ENCODE data around the gene TOX3. TPM values are rescaled to one million over a fixed set of nuclear protein-coding genes. Genes with fewer than 3 reads are reported as not detected.

The TOX3 gene
- total and polyA plus RNA-seq, 2 experiments from 2014 or later = 9.8 to 15.6 TPM

- H3F3A ChIP-seq (replicated peaks; ENCODE audit: low read depth) = no peaks in the 10 kb centered on the region
- no peak overlapping the region for H3K27ac Mint-ChIP-seq
Measured at GRCh38 chr16:52568495-52568894, 21.6 kb upstream of the TOX3 start.

More at GRCh38 chr16:52568495-52568894, 21.6 kb upstream of the TOX3 start:
- H3K9me3 Mint-ChIP-seq = peaks cover 8% of the 10 kb centered on the region; the same call in 1 of the 3 replicates
- H2AFZ ChIP-seq = no peak overlapping the region
- H3K4me1 ChIP-seq (ENCODE audit: insufficient read depth) = peaks cover 14% of the 10 kb centered on the region
- H3K79me2 ChIP-seq (replicated peaks; ENCODE audit: insufficient read depth) = no peaks in the 10 kb centered on the region
- TF ChIP-seq ZNF462 (CRISPR knock-in tag; IDR thresholded peaks at IDR 0.05) = no peak
- TF ChIP-seq REST (IDR thresholded peaks at IDR 0.05; ENCODE audit: unreplicated experiment) = no peak
- no peak for TF ChIP-seq ZNF114 (CRISPR knock-in tag; IDR thresholded peaks at IDR 0.05)
- no peak for TF ChIP-seq CREB1 (CRISPR knock-in tag; IDR thresholded peaks at IDR 0.05; ENCODE audit: low read depth)
- TF ChIP-seq EZH2phosphoT487 (IDR thresholded peaks at IDR 0.05; ENCODE audit: unreplicated experiment) = no peak
- no peaks in the 10 kb centered on the region for H3K27me3 ChIP-seq (ENCODE audit: insufficient read depth)
- no peak overlapping the region for H3K4me3 Mint-ChIP-seq
- no peak for ATAC-seq
- H3K4me2 ChIP-seq = no peak overlapping the region
- no peaks in the 10 kb centered on the region for H4K20me1 ChIP-seq (replicated peaks; ENCODE audit: insufficient read depth)
- no peaks in the 10 kb centered on the region; the same call in 1 of the 2 replicates for H3K36me3 ChIP-seq (ENCODE audit: insufficient read depth)
- H3K27ac ChIP-seq (ENCODE audit: low read depth) = no peak overlapping the region
- no peak for DNase-seq (ENCODE audit: low spot score)
- peaks cover 6% of the 10 kb centered on the region; the same call in 2 of the 3 replicates for H3K36me3 Mint-ChIP-seq (ENCODE audit: low read depth)
- 0 out of 2 replicates have a peak, but pooled peaks cover 9% of the 10 kb centered on the region for H3K9me2 ChIP-seq (ENCODE audit: insufficient read depth)
- H3K27me3 Mint-ChIP-seq (ENCODE audit: insufficient read depth, low read depth, poor library complexity) = peaks cover 3% of the 10 kb centered on the region
- H3K4me3 ChIP-seq = no peak overlapping the region
- peaks cover 22% of the 10 kb centered on the region for H3K4me1 Mint-ChIP-seq
